Transverse colon (tissue), 4 donors: ENCODE data around the gene TOX2.

Experiments
- CTCF ChIP-seq, 5 experiments: fragments of 200-600 bp in 3 of 5; fragments of 450-650 bp in 2 of 5; sonication (generic) in 3 of 5; IDR thresholded peaks; 1 replicate in 2 of 5; 2 replicates in 3 of 5; pipeline ENCODE4 v1.5.1; 2016 to 2017; ENCODE audit warnings: antibody characterized with exemption in 5 of 5, inconsistent platforms in 3 of 5, mild to moderate bottlenecking in 2 of 5, moderate library complexity in 1 of 5
- POLR2AphosphoS5 ChIP-seq, 3 donors: sonication (generic); formaldehyde crosslinking; IDR thresholded peaks; one replicate each; pipeline ENCODE4 v1.6.1; 2016; ENCODE audit warnings: antibody characterized with exemption in 3 of 3

GRCh38 chr20:43914311-43915210 is at the start of gene TOX2:
- no peak for TF ChIP-seq CTCF (IDR thresholded peaks at IDR 0.05)
- no peak for TF ChIP-seq POLR2AphosphoS5 (IDR thresholded peaks at IDR 0.05)
